HG02588 (cell line): Measurements from ENCODE around the gene REXO1.

Experiments used
- ATAC-seq: cut with Tn5 transposase; IDR thresholded peaks from one replicate; pipeline ENCODE4 v1.9.1; 2021; ENCODE audit warnings: mild to moderate bottlenecking, moderate library complexity; ENCODE audit not compliant: unreplicated experiment

The REXO1 gene

DNA sequence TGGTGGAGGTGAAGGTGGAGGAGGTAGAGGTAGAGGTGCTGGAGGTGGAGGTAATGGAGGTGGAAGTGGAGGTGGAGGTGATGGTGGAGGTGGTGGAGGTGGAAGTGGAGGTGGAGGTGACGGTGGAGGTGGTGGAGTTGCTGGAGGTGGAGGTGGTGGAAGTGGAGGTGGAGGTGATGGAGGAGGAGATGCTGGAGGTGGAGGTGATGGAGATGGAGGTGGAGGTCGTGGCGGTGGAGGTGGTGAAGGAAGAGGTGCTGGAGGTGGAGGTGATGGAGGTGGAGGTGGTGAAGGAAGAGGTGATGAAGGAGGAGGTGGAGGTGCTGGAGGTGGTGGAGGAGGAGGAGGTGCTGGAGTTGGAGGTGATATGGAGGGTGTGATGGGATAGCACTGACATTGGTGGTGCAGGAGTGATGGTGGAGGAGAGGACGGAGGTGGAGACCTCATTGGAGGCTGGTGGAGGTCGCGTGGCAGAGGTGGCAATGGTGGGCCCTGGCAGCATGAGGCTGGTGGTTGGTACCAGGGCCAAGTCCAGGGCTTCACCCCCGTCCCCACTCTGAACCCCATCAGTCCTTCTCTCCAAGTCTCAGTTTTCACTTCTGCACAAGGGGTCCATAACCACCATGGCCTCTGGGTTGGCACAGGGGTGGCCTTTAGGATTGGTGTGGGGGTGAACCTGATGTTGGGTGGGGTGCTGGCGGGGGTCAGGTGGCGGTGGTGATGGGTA lies 79.2 kb downstream of the REXO1 start:
- ATAC-seq: no peak

DNA sequence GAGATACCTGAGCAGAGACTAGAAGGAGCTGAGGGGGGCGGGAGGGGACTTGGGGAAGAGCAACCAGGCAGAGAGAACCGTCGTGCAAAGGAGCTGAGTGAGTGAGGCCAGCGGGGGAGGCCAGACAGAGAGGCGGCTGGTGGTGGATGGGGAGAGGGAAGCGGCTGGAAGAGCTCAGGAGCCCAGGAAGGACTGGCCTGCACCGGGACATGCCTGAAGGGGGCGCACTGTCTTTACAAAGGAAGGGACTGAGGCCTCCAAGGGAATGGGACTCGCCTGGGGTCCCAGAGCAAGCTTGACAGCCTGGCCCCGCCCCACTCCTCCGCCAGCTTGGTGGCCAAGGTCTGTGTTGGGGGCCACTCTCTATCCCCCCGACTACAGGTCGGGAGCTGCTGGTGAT lies 80.0 kb downstream of the REXO1 start:
- ATAC-seq: no peak

DNA sequence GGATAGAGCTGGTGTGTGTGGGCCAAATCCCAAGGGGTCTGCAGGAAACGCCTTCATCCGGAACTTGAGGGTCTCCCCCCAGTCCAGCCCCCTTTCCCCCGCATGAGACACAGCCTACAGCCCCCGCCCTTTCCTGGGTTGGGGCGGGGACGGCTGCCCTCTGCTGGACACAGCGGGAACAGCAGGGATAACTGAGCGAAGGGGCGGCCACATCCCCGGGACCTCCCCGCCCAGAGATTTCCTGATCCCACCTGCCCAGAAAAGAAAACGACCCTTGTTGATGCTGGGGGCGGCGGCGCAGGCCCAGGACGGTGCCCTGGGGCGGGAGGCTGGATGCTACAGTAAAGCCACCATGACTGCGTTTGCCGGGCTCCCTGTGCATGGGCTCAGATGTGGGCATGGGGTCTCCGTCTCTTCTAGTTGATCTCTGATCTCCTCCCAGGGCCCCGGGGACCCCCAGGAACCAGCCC lies 80.8 kb downstream of the REXO1 start:
- ATAC-seq: no peak

DNA sequence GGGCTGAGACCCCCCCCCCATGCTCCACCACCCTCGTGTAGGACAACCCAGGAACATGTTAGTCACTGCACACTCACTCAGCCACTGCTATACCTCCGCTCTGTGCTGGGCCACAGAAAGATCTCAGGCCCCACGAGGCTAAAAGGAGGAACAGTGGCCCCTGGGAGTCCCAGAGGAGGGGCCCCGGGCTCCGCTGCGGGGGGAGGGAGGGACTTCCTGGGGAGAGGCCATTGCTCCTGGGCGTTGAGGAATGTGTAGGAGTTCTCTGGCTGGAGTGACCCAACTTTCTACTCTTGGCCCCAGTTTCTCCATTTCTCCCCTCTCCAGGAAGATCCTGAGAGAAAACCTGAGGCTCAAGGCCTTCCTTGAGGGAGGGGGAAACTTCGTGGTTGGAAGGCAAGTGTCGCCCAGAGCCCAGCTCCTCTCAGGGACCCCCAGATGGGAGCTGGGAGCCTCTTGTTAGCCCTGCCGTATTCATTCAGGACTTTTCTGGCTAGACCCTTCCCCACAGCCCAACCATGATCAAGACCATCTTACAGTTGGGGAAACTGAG lies 81.4 kb downstream of the REXO1 start:
- no peak for ATAC-seq

DNA sequence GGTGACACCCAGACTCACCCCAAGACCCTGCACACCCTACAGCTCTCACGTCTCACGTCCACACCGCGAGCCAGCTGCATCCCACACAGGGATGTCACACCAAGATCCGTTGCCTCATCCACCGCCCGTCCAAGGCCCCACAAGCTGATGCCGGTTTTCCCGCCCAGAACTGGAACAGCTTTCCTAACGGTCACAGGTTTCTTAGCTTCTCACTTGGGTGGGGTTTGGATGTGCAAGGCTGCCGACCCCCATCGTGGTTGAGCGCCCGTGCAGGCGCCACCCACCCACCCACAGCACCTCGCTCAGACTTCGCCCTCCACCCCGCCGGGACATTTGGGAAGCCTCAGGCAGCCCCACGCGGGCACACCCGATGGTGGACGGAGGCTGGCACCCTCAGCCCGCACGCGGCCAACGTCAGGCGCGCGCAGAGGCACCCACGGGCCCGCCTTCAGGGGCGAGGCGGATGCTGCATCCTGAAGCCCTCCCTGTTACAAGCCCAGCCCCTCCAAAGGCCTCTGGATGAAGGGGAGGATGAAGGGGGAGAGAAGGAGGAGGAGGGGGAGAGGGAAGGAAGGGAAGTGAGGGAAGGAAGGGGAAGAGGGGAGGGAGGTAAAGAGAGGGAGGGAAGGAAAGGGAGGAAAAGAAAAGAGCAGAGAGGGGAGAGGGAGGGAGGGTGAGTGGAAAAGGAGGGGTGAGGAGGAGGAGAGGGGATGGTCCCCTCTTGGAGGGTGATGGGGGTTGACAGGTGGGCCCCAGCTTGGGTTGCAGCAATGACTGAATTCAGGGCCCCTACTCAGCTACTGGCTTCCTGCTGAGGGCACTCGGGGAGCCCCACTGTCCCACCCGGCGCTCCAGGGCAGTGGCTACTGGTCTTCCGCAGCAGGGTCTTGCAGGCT lies 82.1 kb downstream of the REXO1 start:
- no peak for ATAC-seq
